ENCODE data around the gene ADAM23.

Gene ADAM23

DNA sequence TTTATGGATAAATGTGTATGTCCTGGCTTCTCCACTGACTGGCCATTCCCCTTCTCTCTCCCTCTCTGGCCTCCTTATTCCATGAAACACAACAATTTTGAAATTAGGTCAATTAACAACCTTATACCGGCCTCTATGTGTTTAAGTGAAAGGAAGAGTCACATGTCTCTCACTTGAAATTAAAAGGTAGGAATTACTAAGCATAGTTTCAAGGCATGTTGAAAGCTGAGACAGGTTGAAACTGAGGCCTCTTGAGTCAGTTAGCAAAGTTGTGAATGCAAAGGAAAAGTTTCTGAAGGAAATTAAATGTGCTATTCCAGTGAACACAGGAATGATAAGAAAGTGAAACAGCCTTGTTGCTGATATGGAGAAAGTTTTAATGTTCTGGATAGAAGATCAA is 69.7 kb downstream of the ADAM23 start:
- no peak for DNase-seq

DNA sequence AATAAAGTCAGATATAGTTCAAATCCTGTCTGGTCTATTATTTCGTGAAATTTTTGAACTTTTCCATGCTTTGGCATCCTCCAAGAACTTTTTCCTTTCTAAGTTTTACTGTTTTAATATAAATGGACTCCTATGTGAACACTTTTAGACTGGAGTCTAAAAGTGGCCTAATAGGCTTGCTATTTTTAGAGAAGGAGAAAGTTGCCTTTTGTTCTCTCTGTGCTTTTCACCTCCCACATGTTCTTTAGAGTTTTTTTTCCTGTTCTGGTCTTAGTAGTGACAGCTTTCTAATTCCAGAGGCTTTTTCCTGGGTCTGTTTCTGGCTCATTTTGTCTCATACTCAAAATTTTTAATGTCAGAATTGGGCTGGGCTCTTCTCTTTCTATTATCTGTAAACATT is 72.2 kb downstream of the ADAM23 start:
- no peak for DNase-seq

DNA sequence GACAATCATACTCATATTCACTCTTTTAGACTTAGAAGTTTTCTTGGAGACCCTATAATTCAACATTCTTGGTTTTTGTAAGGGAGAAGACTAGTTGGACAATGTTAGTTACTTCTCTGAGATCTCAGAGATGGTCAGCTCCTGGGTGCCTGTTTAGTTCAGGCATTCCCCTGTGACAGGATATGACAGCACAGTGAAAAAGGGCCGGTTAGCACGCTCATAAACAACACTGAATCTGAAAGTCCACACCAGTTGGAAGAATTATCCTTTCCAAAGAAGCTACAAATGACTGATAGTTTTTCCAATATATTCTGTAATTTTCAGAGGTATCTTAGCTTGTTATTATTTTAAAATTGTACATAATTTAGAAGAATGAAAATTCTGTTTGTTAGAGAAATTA is 75.7 kb downstream of the ADAM23 start:
- DNase-seq: no peak

DNA sequence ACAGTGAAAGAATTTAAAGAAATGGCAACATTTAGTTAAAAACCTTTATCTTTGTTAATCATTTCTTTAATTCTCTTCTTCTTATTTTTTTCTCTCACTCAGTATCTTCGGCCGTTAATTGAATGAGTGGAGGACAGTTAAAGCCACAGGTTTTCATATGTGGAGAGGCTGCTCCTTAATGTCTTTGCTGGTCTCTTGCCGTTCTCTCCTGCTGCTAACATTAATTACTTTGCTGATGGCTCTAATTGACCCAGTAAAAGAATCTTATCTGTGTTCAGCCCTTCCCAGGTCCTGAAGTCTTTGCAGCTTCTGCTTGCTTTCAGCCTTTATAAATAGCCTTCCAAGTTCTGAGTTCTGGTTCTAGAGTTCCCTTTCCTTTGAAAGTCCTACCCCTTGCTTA is 77.1 kb downstream of the ADAM23 start:
- DNase-seq: no peak

DNA sequence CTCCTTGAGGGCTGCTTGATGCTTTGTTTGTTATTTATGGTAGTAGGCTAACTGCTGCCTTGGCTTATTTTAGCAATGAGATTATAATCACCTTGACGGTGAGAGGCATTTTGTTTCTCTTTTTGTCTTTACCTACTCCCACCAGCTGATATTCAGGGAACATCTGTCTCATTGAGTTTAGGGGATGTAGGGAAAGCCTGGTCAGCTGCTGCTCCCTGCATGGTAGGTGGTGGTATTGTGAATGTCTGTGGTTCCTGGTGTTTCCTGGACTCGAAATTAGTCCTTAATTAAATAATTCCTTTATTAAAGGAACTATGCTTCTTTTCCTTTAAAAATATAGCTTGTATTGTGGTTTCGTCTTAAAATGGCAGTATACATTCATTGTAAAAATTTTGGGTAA is 77.8 kb downstream of the ADAM23 start:
- DNase-seq: no peak

DNA sequence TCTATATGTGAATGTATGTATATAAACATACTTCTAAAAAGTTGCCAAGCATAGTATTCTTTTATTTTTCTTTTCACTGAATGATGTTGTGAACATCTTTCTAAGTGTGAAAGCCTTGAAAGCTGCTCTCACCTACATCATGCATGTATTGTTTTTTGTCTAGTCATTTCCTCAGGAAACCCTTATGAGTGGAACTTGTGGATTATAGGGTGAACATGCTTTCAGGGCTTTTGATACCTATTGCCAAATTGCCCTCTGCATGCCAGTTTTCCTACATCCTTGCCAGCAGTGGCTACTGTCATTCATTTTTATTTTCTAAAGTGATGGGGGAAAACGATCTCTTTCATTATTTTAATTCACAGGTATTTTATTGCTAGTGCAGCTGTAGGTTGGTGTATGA is 78.3 kb downstream of the ADAM23 start:
- no peak for DNase-seq

DNA sequence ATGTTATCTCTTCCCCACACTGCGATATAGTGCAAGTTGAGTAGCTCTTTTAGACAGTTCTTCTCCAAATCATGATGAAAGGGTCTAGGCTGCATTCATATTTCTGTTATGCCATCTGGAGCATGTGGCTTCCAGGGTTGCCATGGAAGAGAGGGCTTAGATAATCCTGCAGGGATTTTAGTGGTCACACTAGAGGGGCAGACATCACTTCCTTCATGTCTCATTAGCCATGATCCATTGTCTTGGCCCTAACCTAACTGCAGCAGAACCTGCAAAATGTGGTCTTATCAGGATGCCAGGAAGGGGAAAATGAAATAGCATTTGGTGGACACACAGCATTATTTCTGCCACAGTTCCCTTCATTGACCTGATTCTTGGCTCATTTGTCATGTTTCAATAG is 83.1 kb downstream of the ADAM23 start:
- DNase-seq: no peak

DNA sequence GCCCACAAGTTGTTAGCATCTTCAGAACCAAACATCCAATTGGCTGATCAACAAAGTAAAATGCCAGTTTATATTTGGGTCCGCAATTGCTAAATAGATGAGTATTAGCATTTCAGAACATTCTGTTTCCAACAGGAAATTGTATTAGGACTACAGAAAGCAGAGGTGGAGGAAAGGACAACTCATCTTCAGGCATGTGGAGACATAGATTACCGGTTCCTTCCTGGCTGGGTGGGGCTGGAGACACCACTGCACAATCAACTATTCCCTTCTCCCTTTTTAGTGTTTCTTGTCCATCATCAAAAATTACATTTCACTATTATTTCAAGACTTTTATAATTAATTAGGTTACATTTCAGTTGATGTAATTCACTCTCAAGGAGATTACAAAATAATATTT is 83.8 kb downstream of the ADAM23 start:
- no peak for DNase-seq

DNA sequence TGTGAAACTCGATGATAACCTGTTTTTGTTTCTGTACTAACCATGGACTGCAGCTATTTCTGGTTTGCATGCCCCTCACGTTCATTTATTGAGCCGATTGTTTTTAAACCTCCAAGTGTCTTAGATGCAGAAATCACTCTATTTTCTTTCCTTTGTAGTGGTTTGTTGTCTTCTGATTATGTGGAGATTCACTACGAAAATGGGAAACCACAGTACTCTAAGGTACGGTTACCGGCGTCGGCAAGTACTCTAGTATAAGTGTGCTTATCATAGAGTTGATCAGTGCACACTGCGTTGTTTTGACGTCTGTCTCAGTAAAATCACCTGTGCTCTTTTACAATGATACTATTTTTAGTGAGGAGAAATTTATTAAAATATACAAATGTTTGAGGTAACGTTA is 87.4 kb downstream of the ADAM23 start:
- no peak for DNase-seq

DNA sequence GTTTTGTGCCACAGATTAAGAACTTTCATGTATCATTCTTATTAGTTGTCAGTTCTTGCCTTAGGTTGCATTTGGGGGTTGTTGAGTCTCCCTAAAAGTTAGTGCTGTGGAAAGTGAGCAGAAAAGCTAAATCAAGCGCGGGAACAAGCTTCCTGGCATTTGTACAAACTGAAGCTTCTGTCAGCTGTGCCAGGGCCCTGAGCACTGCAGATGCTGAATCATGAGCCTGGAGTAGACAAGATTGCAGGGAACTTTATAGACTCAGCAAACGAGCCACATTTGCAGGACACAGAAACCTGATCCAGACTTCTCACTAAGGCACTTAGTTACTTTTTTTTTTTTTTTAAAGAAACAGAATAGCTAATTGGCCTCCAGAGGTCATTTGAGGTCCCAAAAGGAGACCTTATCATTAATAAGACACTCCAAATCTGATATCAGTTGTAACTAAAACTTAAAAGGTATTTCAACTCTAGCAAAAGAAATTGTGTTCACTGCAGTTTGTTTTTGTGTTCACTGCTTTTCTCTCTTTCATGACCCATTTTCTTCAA is 88.7 kb downstream of the ADAM23 start:
- DNase-seq: no peak

DNA sequence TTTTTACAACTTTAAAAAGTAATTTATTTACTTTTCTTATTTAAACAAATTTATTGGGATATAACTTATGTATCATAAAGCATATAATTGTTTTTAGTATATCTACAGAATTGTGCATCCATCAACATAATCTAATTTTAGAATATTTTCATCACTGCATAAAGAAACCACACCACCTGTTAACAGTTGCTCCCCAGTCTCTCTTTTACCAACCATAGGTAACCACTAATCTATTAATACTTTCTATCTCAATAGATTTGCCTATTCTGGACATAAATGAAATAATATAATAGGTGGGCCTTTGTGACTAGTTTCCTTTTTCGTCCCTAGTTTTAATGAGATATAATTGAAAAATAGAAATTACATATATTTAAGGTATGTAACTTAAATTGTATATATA is 90.6 kb downstream of the ADAM23 start:
- DNase-seq: no peak

DNA sequence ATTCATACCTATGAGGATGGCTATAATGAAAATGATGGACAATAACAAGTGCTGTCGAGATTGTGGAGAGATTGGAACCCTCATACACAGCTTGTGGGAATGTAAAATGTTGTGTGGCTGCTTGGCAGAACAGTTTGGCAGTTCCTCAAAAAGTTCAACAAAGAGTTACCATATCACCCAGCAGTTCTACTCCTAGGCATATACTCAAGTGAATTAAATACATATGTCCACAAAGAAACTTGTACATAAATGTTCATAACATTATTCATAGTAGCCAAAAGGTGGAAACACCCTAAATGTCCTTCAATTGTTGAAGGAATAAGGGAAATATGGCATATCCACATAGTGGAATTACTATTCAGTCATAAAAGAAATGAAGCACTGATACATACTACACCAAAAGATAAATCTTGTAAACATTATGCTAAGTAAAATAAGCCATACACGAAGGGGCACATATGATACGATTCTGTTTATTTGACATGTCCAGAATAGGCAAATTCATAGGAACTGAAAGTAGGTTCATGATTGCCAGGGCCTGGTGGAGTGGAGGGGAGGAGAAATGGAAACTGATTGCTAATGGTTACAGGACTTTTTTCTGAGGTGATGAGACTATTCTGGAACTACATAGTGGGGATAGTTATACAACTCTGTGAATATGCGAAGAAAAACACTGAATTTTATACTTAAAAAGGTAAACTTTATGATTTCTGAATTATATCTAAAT is 92.1 kb downstream of the ADAM23 start:
- no peak for DNase-seq

DNA sequence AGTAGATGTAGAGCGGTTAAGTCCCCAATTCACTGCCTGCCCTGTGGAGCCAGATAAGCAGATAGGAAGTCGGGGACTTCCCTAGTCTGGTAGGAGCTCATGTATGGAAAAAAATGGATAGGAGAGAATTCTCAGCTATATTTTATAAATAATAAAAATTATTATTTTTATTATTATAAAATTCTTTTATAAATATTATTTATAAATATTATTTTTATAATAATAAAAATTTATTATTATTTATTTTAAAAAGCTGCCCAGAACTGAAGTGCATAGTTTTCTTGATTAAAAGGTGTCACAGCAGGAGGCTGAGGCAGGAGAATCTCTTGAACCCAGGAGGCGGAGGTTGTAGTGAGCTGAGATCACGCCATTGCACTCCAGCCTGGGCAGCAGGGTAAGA is 97.4 kb downstream of the ADAM23 start:
- DNase-seq: no peak

DNA sequence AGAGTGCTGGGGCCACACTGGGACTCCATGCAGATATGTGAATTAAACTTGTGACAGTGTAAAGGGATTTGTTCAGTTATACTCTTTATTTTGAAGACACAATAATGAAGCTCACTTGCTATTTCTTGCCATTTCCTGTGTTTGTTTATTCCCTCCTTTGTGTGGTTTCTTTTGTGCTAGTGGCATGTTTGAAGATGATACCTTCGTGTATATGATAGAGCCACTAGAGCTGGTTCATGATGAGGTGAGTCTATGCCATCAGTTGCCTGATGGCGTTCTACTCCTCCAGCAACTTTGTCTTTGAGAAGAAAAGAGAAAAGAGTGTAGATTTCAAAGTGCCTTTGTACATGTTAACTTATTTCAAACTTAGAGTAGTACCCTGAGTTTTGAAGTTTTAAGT is 99.7 kb downstream of the ADAM23 start:
- DNase-seq: no peak

DNA sequence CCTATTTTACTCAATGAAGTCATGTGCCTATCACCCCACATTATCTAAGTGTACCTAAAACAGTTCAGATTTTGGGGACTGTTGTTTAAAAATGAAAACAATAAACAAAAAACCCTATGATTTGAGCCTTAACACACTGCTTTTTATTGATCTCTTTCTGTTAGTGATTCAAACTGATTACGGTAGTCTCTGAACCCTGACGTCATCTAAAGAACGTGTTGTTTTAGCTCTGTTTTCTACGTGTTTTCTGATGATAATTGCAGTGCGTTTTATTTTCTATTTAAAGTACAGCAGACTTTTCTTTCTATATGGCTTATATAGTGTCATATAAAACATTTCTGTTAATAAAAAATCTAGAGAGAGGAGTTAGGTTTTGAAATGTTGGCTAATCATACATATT is 105.1 kb downstream of the ADAM23 start:
- no peak for DNase-seq

DNA sequence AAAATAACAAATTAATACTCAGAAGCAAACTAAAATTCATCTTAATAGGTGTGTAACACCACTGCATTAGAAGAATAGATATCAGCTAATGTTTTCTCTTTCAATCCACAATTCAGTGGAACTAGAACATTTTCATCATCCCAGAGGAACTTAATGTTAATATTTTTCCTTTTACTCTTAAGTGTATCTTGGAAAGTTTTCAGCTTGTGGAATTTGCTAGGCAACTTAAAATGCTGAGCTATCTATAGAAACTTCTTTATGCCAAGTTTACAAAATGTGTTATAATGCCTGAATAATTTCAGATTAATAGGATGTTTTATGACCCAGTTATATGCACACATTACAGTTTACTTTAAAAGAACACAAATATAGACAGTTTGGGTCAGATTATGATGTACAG is 112.4 kb downstream of the ADAM23 start:
- no peak for DNase-seq

DNA sequence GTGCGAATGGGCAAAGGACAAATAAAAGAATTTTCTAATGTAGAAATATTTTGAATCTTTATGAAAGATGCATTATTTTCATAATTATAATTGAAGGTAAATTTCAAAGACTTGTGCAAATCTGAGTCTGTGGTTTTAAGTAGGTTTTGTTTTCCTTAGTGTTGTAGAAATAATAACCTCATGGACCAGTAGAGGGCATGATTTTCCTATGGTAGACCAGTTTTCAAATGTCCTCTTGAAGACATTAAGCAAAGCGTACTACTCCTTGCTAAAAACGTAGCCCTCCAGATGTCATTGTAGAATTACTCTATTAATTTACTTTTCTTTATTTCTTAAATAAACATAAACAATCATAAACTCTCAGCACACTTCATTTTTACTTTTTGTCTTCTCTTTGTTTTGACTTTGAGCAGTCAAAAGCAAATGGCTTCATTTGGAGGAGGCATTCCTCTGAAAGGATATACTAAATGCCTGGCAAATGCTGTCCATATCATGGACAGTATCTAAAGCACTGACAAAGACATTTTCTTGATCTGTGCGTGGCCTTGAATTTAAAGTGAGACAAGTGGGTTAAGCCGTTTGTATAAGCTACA is 113.1 kb downstream of the ADAM23 start:
- peak; percentile 49 for DNase-seq

DNA sequence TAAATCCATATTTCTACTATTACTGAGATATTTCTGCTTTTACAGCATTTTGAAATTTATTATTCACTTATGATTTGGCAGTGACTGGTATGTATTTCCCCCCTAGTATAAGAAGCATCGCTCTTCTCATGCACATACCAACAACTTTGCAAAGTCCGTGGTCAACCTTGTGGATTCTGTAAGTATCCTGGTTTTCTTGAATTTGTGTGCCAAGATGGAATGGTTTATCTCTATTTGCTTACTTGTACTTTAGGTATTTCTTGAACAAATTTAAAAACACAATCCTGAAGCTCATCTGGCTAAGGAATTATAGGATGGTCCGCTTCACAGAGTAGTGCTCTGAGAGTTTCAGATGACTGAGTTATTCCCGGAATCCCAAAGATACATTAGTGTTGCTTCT is 114.0 kb downstream of the ADAM23 start:
- no peak for DNase-seq

DNA sequence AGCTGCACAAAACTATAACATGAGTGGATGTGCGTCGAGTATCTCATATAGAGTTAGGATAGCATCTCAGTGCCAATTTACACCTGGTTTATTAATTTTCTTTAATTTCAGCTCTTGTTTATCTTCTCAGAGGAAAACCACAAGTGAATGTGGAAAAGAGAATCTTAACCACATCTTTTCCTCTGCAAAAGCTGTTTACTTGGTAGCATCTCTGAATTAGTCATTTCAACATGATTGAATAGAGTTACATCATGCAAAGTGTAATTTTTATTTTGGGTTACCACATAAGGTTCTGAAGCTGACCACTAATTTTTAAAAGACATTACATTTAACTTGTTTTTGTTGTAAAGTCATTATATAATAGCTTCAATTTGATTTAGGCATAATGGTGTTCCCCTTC is 115.2 kb downstream of the ADAM23 start:
- DNase-seq: no peak

DNA sequence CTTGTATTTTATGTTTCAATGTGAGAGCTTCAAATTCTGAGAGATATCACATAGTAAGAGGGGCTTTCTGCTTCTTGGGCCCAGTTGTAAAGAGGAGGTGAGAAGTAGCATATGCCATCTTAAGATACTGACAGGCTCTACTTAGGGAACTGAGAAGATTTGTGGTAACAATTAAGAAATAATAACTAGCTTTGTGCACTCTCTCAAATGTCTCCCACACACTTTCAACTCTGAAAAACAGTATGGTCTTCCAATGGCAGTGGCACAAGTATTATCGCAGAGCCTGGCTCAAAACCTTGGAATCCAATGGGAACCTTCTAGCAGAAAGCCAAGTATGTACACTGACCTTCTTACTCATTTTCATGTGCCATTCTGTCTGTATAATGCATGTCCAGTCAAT is 118.6 kb downstream of the ADAM23 start:
- no peak for DNase-seq

DNA sequence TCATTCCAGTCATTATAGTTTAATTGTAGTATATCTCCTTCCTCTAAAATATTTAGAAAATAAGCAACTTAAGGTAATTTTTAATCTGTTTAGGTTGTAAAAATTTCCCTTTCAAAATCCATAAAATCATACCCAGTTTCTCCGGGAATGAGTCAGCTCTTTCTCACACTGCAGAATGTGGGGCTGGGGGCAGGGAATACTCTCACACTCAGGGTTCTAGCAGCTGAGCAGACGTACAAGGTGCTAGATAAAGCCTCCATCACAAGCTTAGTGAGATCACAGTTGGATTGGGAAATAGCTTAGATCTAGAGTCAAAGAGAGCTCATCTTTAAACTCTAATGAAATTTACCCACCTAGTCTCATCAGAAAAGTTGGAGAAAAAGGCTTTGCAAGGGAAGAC is 119.0 kb downstream of the ADAM23 start:
- DNase-seq: no peak

DNA sequence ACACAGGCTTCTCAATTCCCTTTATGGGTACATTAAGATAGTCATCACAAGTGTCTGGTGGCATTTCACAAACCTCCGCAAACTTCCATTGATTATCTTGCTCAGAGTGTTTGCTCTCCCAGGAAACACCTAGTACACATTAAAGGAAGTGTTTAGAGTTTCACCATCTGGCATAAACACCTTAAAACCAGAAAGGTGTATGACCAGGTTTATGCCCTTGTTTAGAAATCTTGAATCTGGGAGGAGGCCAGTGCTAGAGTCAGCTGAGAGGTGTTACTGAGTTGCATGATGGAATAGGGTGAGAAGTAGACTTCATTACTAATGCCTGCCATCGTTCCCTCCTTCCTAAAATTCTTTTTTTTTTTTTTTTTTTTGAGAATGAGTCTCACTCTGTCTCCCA is 120.0 kb downstream of the ADAM23 start:
- no peak for DNase-seq

DNA sequence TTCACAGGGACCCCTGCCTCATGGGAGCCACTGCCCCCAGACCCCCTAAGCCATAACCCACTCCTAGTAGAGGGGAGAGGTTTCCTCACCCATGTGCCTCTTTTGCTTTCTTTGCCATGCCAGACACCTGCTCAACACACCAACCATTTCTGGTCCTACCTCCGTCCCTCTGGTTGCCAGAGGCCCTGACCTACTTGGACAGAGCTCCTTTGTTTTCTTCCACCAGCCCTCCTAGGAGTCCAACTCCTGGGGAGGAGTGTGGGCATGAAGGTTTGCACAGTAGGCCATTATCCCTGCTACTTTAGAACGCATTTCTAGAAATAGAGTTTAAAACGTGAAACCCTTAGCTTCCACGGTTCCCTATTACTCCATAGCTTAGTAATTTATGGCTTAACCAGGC is 122.3 kb downstream of the ADAM23 start:
- no peak for DNase-seq

DNA sequence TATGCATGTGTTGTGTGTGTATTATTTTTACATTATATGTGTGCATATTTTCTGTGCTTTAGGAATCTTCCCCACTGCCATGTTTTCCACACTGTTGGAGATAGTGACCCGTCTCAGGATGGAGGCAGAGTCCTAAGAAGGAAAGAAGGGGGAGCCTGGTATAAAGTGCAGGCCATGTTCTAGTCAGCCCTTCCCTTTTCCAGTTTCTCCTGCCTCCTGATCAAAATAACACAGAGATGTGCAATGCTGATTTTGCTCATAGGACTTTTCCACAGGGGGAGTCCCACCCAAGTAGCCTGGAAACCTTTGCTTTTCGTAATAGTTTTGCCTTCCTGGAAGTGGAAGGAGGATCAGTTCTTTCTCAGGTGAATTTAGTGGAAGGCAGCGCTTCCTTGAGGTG is 126.1 kb downstream of the ADAM23 start:
- DNase-seq: no peak

DNA sequence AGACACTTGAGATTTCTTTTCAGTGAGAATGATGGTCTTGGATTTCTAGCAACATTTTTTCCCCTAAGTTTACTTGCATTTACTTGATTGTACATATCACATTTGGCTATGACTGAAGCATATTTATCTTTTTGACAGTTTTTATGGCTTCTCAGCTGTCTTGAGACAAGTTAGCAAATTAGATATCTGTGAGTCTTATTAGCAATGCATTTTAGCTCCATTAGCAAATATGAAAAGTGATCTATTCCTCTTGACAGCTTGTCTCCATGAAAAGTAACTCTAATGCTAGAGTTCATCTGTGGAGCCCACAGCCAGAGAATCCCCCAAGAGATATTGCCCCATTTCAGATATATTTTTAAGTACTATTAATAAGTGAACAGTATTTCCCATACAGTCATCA is 126.9 kb downstream of the ADAM23 start:
- DNase-seq: no peak
